Cerebellar nuclear complex (tissue), 1 donor: ENCODE measurements around the gene PDIA4.

Experiments
- DNase-seq, 2 experiments: peaks; one replicate each; lab custom pipeline; 2025; lab: John Stamatoyannopoulos, UW

Gene PDIA4

GRCh38 chr7:148964483-148965267 lies 63.6 kb downstream of the PDIA4 start:
- no peak for DNase-seq

- DNase-seq: no peak
These were observed 64.5 kb downstream of the PDIA4 start for GRCh38 chr7:148963583-148964482.

- DNase-seq: peak in 1 of 2 experiments; percentile 56
These were observed 65.3 kb downstream of the PDIA4 start for GRCh38 chr7:148962823-148963582.

GRCh38 chr7:148962440-148962822 lies 65.9 kb downstream of the PDIA4 start:
- DNase-seq: no peak

- DNase-seq: no peak
These were observed 68.6 kb downstream of the PDIA4 start for GRCh38 chr7:148959726-148960125.

- DNase-seq: no peak
These were observed 70.2 kb downstream of the PDIA4 start for GRCh38 chr7:148958061-148958460.

- DNase-seq: no peak
These were observed 73.5 kb downstream of the PDIA4 start for GRCh38 chr7:148954766-148955165.

GRCh38 chr7:148953676-148954075 lies 74.6 kb downstream of the PDIA4 start:
- no peak for DNase-seq
